A549 (cell line): ENCODE data around the gene UVRAG. TPM values are rescaled to one million over a fixed set of nuclear protein-coding genes. Genes with fewer than 3 reads are reported as not detected.

Source experiments
- ATAC-seq, 2 experiments: fragments of 200-7000 bp in 1 of 2; fragments of >200 bp in 1 of 2; cut with Nextera tagmentation in 1 of 2; cut with Tn5 transposase in 1 of 2; 3 replicates each; pipeline versions ENCODE4 v1.8.0 to v1.9.1; 2018 to 2020; ENCODE audit warnings: mild to moderate bottlenecking in 1 of 2, moderate library complexity in 1 of 2
- CTCF ChIA-PET: fragments of 300-600 bp; sonication (Branson Sonifier 250); formaldehyde crosslinking; extraction: SDS; loops from one replicate; lab custom pipeline; 2021; ENCODE audit warnings: antibody characterized with exemption, inconsistent platforms; lab: Yijun Ruan, JAX
- POLR2A ChIA-PET: fragments of 350-600 bp; formaldehyde crosslinking; extraction: SDS; loops from one replicate; lab custom pipeline; 2021; ENCODE audit warnings: antibody characterized with exemption, inconsistent platforms; lab: Yijun Ruan, JAX
- DNase-seq, 2 experiments: peaks; one replicate each; pipeline versions ENCODE4 v3.0.0 to v3.0.0-alpha.2; 2011 to 2016; ENCODE audit warnings: low read depth in 1 of 2, low spot score in 1 of 2
- FAIRE-seq: peaks from 2 replicates; lab custom pipeline; 2011; peaks lifted over from hg19 to GRCh38; lab: Jason Lieb, UNC
- H3K27ac ChIP-seq, 2 experiments: fragments of >200 bp; sonication (Bioruptor Twin); formaldehyde crosslinking; 3 replicates each; pipeline ENCODE4 v1.5.1; 2016 to 2017
- H3K4me1 ChIP-seq: fragments of >200 bp; sonication (Bioruptor Twin); formaldehyde crosslinking; 3 replicates; pipeline ENCODE4 v1.6.1; 2016
- H3K4me2 ChIP-seq: fragments of >200 bp; sonication (Bioruptor Twin); formaldehyde crosslinking; 3 replicates; pipeline ENCODE4 v1.6.1; 2016
- H3K4me3 ChIP-seq: fragments of >200 bp; sonication (Bioruptor Twin); formaldehyde crosslinking; 3 replicates; pipeline ENCODE4 v1.5.1; 2016
- H3K9me3 ChIP-seq: fragments of >200 bp; sonication (Bioruptor Twin); formaldehyde crosslinking; 3 replicates; pipeline ENCODE4 v1.6.1; 2016
- BCL3 ChIP-seq: fragments of >200 bp; sonication (Bioruptor Twin); formaldehyde crosslinking; IDR thresholded peaks from 3 replicates; pipeline ENCODE4 v1.6.1; 2016
- BHLHE40 ChIP-seq: IDR thresholded peaks from 2 replicates; pipeline ENCODE4 v1.6.1; 2012; ENCODE audit warnings: low read depth, low read length, inconsistent platforms
- CBX2 ChIP-seq: fragments of 200-600 bp; sonication (generic); IDR thresholded peaks from 2 replicates; pipeline ENCODE4 v1.6.1; 2016; ENCODE audit warnings: low read depth, mild to moderate bottlenecking, borderline replicate concordance
- CHD4 ChIP-seq: fragments of 200-600 bp; sonication (generic); IDR thresholded peaks from 2 replicates; pipeline ENCODE4 v1.6.1; 2016; ENCODE audit warnings: antibody characterized with exemption, mild to moderate bottlenecking, borderline replicate concordance
- E2F6 ChIP-seq: IDR thresholded peaks from 2 replicates; pipeline ENCODE4 v1.6.1; 2012; ENCODE audit warnings: low read depth, borderline replicate concordance
- EHF ChIP-seq: fragments of 250-450 bp; sonication (Bioruptor Pico); IDR thresholded peaks from 2 replicates; pipeline ENCODE4 v1.5.0; 2020; ENCODE audit warnings: mild to moderate bottlenecking
- ELK1 ChIP-seq: fragments of 150-350 bp; IDR thresholded peaks from 2 replicates; pipeline ENCODE4 v1.6.1; 2014; ENCODE audit warnings: low read depth, mild to moderate bottlenecking, low read length
- FOSL2 ChIP-seq, 2 experiments: fragments of 450-650 bp in 1 of 2; fragments of >200 bp in 1 of 2; sonication (Bioruptor Twin) in 1 of 2; formaldehyde crosslinking; IDR thresholded peaks; 2 replicates each; pipeline versions ENCODE4 v1.5.0 to v1.6.1; 2016 to 2020; ENCODE audit warnings: mild to moderate bottlenecking in 1 of 2, moderate library complexity in 1 of 2
- FOXS1 ChIP-seq: fragments of 250-450 bp; sonication (Bioruptor Pico); IDR thresholded peaks from 2 replicates; pipeline ENCODE4 v1.5.0; 2020; ENCODE audit warnings: mild to moderate bottlenecking, moderate library complexity
- HOXB5 ChIP-seq: fragments of 250-450 bp; sonication (Bioruptor Pico); IDR thresholded peaks from 2 replicates; pipeline ENCODE4 v1.5.0; 2020; ENCODE audit warnings: mild to moderate bottlenecking, moderate library complexity
- JUN ChIP-seq, 2 experiments: fragments of >200 bp; sonication (Bioruptor Twin); formaldehyde crosslinking; IDR thresholded peaks; 2 replicates in 1 of 2; 3 replicates in 1 of 2; pipeline ENCODE4 v1.6.1; 2016 to 2017
- KDM5A ChIP-seq: fragments of 200-600 bp; sonication (generic); IDR thresholded peaks from 2 replicates; pipeline ENCODE4 v1.6.1; 2016; ENCODE audit warnings: antibody characterized with exemption, mild to moderate bottlenecking
- MAFK ChIP-seq: fragments of 450-650 bp; IDR thresholded peaks from 2 replicates; pipeline ENCODE4 v1.6.1; 2014; ENCODE audit not compliant: partially characterized antibody
- MAX ChIP-seq: IDR thresholded peaks from 2 replicates; pipeline ENCODE4 v1.6.1; 2012
- MAZ ChIP-seq: fragments of 150-350 bp; IDR thresholded peaks from 2 replicates; pipeline ENCODE4 v1.6.1; 2014; ENCODE audit warnings: antibody characterized with exemption, low read depth, low read length, borderline replicate concordance
- MYC ChIP-seq: IDR thresholded peaks from 2 replicates; pipeline ENCODE4 v1.6.1; 2012; ENCODE audit warnings: mild to moderate bottlenecking, inconsistent platforms, low read length, improper control_type of control experiment, borderline replicate concordance
- NFE2L2 ChIP-seq: fragments of 150-350 bp; conservative IDR thresholded peaks from 2 replicates; pipeline ENCODE4 v1.6.1; 2014; ENCODE audit warnings: low read length
- NR3C1 ChIP-seq: fragments of >200 bp; sonication (Bioruptor Twin); formaldehyde crosslinking; IDR thresholded peaks from 3 replicates; pipeline ENCODE4 v1.6.1; 2017
- RARB ChIP-seq: fragments of 250-450 bp; sonication (Bioruptor Pico); IDR thresholded peaks from 2 replicates; pipeline ENCODE4 v1.8.0; 2021; ENCODE audit warnings: mild to moderate bottlenecking, moderate library complexity
- RNF2 ChIP-seq: fragments of 200-600 bp; sonication (generic); IDR thresholded peaks from 2 replicates; pipeline ENCODE4 v1.6.1; 2016; ENCODE audit warnings: low read depth, mild to moderate bottlenecking, antibody characterized with exemption, moderate library complexity, borderline replicate concordance
- SREBF2 ChIP-seq: fragments of 450-650 bp; IDR thresholded peaks from 2 replicates; pipeline ENCODE4 v1.6.1; 2014; ENCODE audit warnings: mild to moderate bottlenecking, moderate library complexity
- USF2 ChIP-seq: fragments of 450-650 bp; IDR thresholded peaks from 2 replicates; pipeline ENCODE4 v1.6.1; 2014; ENCODE audit warnings: antibody characterized with exemption
- ZC3H11A ChIP-seq: fragments of 450-650 bp; IDR thresholded peaks from 2 replicates; pipeline ENCODE4 v1.6.1; 2014; ENCODE audit warnings: antibody characterized with exemption, mild to moderate bottlenecking
- ZSCAN20 ChIP-seq: fragments of 250-450 bp; sonication (Bioruptor Pico); IDR thresholded peaks from 2 replicates; pipeline ENCODE4 v1.8.0; 2022; ENCODE audit warnings: mild to moderate bottlenecking, moderate library complexity
- WGBS: methylation state at CpG from one replicate; pipeline ENCODE4 v1.1.6; 2017; ENCODE audit errors: missing lambda C conversion rate; 5-methylcytosine and 5-hydroxymethylcytosine counted together
- polyA plus RNA-seq, 4 experiments: library from polyadenylated mRNA; depleted of rRNA in 3 of 4; stranded (reverse); fragments of >200 nt; fragmentation: RNase III in 1 of 4; extraction: RNeasy Plus Mini Kit Qiagen cat#74134 plus additional on column Dnase treatment in 1 of 4; gene quantifications; 2 replicates in 3 of 4; 3 replicates in 1 of 4; pipeline ENCODE4 v1.2.3, GENCODE V29; 2011 to 2017

Gene UVRAG
- polyA plus RNA-seq, 2 of the 4 experiments (the other 2 are of a cell fraction), result 6.1 to 14.1 TPM

- ChIA-PET POLR2A (no interaction called here), CTCF (interaction anchor here (0.6 to 15.5 kb wide), 7 partner anchors 24 to 1771 kb away, joined by 3 to 187 read pairs (median 4); no protein-coding TSS in a partner anchor)
- ATAC-seq (no peak), FAIRE-seq (no peak), DNase-seq (no peak)
- Histone ChIP-seq H3K9me3 (no peaks in the 10 kb centered on the region), H3K27ac (no peak overlapping the region), H3K4me1 (no peaks in the 10 kb centered on the region), H3K4me2 (no peak overlapping the region), H3K4me3 (no peak overlapping the region)
- 97% methylated on average over 6 of the region's 6 CpGs for WGBS
- TF ChIP-seq JUN (IDR thresholded peaks at IDR 0.05), result no peak
- TF ChIP-seq RARB, result no peak
- TF ChIP-seq FOXS1, result no peak
- no peak for TF ChIP-seq CBX2
- no peak for TF ChIP-seq BCL3
- TF ChIP-seq KDM5A, result no peak
- TF ChIP-seq NR3C1, result no peak
- TF ChIP-seq BHLHE40, result no peak
- no peak for TF ChIP-seq MYC
- no peak for TF ChIP-seq ELK1
Measured at GRCh38 chr11:75891947-75892739, 77.1 kb downstream of the UVRAG start.

GRCh38 chr11:75893251-75893650 lies 78.2 kb downstream of the UVRAG start:
- no peak for TF ChIP-seq EHF (CRISPR knock-in tag)
- no peak for TF ChIP-seq ZSCAN20 (CRISPR knock-in tag)
- TF ChIP-seq FOXS1, result no peak
- no peak for TF ChIP-seq JUN (IDR thresholded peaks at IDR 0.05)
- Histone ChIP-seq H3K4me1 (no peaks in the 10 kb centered on the region), H3K9me3 (no peaks in the 10 kb centered on the region), H3K27ac (no peak overlapping the region), H3K4me2 (no peak overlapping the region), H3K4me3 (no peak overlapping the region)
- no peak for ATAC-seq
- 90% methylated on average over 4 of the region's 4 CpGs for WGBS
- no peak for DNase-seq
- ChIA-PET CTCF (interaction anchor here (1.5 to 15.5 kb wide), 4 partner anchors 101 to 425 kb away, joined by 3 to 187 read pairs (median 8); no protein-coding TSS in a partner anchor), POLR2A (no interaction called here)
- no peak for FAIRE-seq

- no peaks in the 10 kb centered on the region for H3K9me3 ChIP-seq
- H3K4me3 ChIP-seq, result no peak overlapping the region
- no peak overlapping the region for H3K4me2 ChIP-seq
- H3K27ac ChIP-seq, result no peak overlapping the region
- FAIRE-seq (no peak), DNase-seq (no peak), ATAC-seq (no peak)
- ChIA-PET POLR2A (no interaction called here), CTCF (interaction anchor here (1.1 to 15.5 kb wide), 6 partner anchors 10 to 424 kb away, joined by 3 to 187 read pairs (median 30); partner anchors contain the start of gene WNT11)
- no peaks in the 10 kb centered on the region for H3K4me1 ChIP-seq
- no peak for TF ChIP-seq USF2
- no peak for TF ChIP-seq BCL3
- no peak for TF ChIP-seq MAX
- TF ChIP-seq MAZ, result no peak
- TF ChIP-seq MAFK, result no peak
- TF ChIP-seq HOXB5 (CRISPR knock-in tag), result no peak
- no peak for TF ChIP-seq CHD4
- no peak for TF ChIP-seq E2F6
- no peak for TF ChIP-seq KDM5A
- no peak for TF ChIP-seq SREBF2
- TF ChIP-seq FOSL2 (IDR thresholded peaks at IDR 0.05), result no peak
- TF ChIP-seq FOSL2 (CRISPR knock-in tag; IDR thresholded peaks at IDR 0.05), result no peak
- TF ChIP-seq ZC3H11A, result no peak
- no peak for TF ChIP-seq RNF2
- no peak for TF ChIP-seq NFE2L2
- WGBS, result 81% methylated on average over 3 of the region's 3 CpGs
Measured at GRCh38 chr11:75894036-75894585, 79.1 kb downstream of the UVRAG start.
